HG02981 (cell line): ENCODE results near the gene KLK15.

Experiments
- ATAC-seq: cut with Tn5 transposase; IDR thresholded peaks from one replicate; pipeline ENCODE4 v1.9.1; 2021; ENCODE audit warnings: mild to moderate bottlenecking, moderate library complexity; ENCODE audit not compliant: unreplicated experiment

Gene KLK15

GRCh38 chr19:50833117-50833801 lies at the start of gene KLK15:
Gene KLK15 (minus strand): TSS chr19:50833574. CDS start chr19:50831492, 2,082 bp downstream.
- ATAC-seq = no peak

GRCh38 chr19:50882188-50882587 lies 48.8 kb upstream of the KLK15 start:
- no peak for ATAC-seq

GRCh38 chr19:50880241-50880640 lies 46.9 kb upstream of the KLK15 start:
- ATAC-seq = no peak

- no peak for ATAC-seq
These were observed 45.5 kb upstream of the KLK15 start for GRCh38 chr19:50878851-50879250.

- no peak for ATAC-seq
These were observed 44.0 kb upstream of the KLK15 start for GRCh38 chr19:50877338-50877737.

- no peak for ATAC-seq
These were observed 43.1 kb upstream of the KLK15 start for GRCh38 chr19:50876456-50876855.

- ATAC-seq = no peak
These were observed 42.5 kb upstream of the KLK15 start for GRCh38 chr19:50875795-50876422.

GRCh38 chr19:50874211-50874610 lies 40.8 kb upstream of the KLK15 start:
- ATAC-seq = no peak

- ATAC-seq = no peak
These were observed 39.7 kb upstream of the KLK15 start, which contains the start of gene KLK2 for GRCh38 chr19:50873056-50873455. Gene KLK2 (plus strand): TSS chr19:50873439. CDS start chr19:50873474, 35 bp downstream.

GRCh38 chr19:50870417-50871089 lies 37.2 kb upstream of the KLK15 start:
- no peak for ATAC-seq

- ATAC-seq = no peak
These were observed 36.1 kb upstream of the KLK15 start for GRCh38 chr19:50869479-50869878.

GRCh38 chr19:50861496-50862286 lies 28.3 kb upstream of the KLK15 start:
- no peak for ATAC-seq

- no peak for ATAC-seq
These were observed 27.6 kb upstream of the KLK15 start for GRCh38 chr19:50861010-50861409.

- no peak for ATAC-seq
These were observed 26.5 kb upstream of the KLK15 start for GRCh38 chr19:50859849-50860248.

- ATAC-seq = no peak
These were observed 25.5 kb upstream of the KLK15 start for GRCh38 chr19:50858886-50859285.

- ATAC-seq = no peak
These were observed 24.0 kb upstream of the KLK15 start for GRCh38 chr19:50857366-50857765.

GRCh38 chr19:50854636-50855410 lies 21.4 kb upstream of the KLK15 start, which contains the start of gene KLK3:
Gene KLK3 (plus strand): TSS chr19:50854915. CDS start chr19:50854956, 41 bp downstream.
- ATAC-seq = no peak

GRCh38 chr19:50851620-50852019 lies 18.2 kb upstream of the KLK15 start:
- no peak for ATAC-seq

GRCh38 chr19:50850738-50851137 lies 17.4 kb upstream of the KLK15 start:
- ATAC-seq = no peak

GRCh38 chr19:50844296-50844935 lies 11.0 kb upstream of the KLK15 start:
- no peak for ATAC-seq
